HG03108 (cell line): ENCODE measurements around the gene DCAF15.

Experiments used
- ATAC-seq: cut with Tn5 transposase; IDR thresholded peaks from one replicate; pipeline ENCODE4 v1.9.1; 2021; ENCODE audit warnings: moderate library complexity; ENCODE audit not compliant: unreplicated experiment

Gene DCAF15

DNA sequence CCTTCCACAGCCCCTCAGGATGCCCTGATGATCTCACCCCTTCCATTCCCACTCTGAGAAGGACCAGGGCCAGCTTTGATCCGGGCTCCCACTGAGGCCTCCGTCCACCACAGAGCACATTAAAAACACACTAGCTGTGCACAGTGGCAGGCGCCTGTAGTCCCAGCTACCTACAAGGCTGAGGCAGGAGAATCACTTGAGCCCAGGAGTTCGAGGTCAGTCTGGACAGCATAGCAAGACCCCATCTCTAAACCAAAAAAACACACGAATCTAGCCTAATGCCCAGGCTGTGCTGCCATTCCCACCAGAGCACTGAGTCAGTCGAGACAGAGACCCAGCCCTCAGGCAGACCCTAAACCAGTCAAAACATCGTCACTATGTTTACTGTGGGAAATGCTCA is 39.7 kb downstream of the DCAF15 start:
- ATAC-seq: no peak

- no peak for ATAC-seq
Measured at GRCh38 chr19:13993590-13994300, 41.4 kb downstream of the DCAF15 start.

GRCh38 chr19:13995017-13995728 is 42.9 kb downstream of the DCAF15 start:
- ATAC-seq: no peak

- no peak for ATAC-seq
Measured at GRCh38 chr19:13995878-13996765, 43.8 kb downstream of the DCAF15 start.

DNA sequence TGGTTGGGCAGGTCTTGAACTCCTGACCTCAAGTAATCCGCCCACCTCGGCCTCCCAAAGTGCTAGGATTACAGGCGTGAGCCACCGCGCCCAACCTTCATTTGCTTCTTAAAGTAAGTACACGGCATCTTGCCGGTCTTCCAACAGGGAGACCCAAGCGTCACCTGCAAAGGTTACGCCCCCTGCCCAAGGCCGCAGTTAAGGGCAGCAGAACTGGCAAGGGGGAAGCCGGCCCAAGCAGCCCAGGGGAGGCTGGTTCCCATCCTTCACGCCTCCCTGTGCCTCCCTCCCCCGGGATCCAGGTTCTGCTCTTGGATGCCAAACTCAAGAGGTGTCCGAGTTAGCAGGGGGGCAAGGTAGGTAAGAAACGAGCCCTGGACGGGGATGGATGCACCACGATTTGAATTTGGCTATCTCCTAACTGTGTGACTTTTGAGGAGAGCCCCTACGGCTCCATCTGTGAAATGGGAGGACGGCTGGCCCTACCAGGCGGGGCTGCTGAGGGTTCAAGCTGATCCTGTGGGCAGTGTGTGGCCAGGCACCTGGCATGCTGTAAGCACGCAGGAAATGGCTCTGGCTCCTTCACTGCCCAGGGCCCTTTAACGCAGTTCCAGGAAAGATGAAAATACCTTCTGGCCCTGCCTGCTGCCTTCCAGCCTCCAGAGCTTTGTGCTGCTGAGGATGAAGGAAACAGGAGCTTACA is 44.8 kb downstream of the DCAF15 start:
- no peak for ATAC-seq

DNA sequence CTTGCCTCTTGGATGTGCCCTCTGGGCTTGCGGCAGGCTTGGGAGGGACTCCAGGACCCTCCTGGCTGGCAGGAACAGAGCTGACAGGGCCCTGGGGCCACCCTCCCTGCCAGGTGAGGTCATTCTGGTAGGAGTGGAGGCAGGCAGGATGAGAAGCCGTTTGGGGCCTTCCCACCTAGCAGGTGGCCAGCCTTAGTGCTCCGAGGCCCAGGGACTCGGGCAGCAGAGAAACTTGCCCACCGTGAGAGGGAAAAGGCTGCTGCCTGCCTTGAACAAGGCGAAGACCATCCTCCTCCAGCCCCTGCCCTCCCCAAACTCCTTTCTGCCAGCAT is 45.3 kb downstream of the DCAF15 start:
- ATAC-seq: no peak

DNA sequence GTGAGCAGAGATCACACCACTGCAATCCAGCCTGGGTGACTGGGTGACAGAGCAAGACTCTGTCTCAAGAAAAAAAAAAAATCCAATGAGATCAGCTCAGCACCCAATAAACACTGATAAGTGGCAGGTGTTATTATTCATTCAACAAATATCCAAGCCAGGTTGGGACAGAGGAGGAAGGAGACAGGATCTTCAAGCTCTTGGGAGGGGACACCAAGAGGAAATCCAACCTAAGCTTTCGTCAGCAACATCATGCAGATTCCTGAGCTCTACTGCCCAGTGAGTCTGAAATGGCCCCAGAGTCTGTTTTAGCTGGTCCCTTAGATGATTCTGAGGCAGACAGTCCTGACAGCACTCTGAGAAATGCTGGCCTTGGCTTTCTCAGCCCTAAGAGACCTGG is 46.1 kb downstream of the DCAF15 start:
- ATAC-seq: no peak

DNA sequence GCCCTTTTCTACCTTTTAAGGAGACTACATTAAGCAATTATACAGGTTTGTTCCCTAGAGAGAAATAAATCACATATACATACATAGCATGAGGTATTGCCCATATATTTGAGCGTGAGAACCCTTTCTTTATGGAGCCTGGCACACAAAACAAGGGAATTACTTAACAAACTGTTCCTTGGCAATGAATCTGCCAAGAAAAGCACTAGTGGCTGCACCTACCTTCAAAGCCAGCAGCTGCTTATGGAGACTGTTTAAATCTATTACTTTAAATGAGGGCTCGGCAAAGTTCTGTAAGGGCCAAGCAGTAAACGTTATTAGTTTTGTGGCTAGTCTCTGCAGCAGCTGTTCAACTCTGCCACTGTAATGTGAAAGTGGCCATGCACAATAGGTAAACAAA is 46.8 kb downstream of the DCAF15 start:
- ATAC-seq: no peak

- no peak for ATAC-seq
Measured at GRCh38 chr19:14000691-14001375, 48.5 kb downstream of the DCAF15 start.

DNA sequence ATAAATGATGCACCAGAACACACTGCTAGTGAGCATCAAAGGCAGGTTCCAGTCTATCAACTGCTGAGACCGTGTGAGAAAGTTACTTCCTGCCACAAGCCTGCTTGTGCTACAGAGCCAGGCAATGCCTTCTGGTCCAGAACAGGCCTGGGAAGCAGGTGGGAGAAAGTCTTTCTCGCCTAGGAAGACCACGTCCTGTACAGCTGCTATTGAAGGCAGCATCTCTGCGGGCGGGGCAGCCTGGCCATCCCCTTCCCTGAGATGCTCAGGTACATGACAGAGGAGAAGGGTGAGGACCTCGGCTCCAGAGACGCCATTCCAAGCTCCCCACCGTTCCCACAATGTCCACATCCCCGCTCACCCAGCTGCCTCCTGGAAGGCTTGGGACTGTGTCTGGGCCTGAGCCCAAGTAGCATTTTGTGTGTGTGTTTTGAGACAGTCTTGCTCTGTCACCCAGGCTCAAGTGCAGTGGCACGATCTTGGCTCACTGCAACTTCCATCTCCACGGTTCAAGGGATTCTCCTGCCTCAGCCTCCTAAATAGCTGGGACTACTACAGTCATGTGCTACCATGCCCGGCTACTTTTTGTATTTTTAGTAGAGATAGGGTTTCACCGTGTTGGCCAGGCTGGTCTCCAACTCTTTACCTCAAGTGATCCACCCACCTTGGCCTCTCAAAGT is 50.4 kb downstream of the DCAF15 start:
- ATAC-seq: no peak

DNA sequence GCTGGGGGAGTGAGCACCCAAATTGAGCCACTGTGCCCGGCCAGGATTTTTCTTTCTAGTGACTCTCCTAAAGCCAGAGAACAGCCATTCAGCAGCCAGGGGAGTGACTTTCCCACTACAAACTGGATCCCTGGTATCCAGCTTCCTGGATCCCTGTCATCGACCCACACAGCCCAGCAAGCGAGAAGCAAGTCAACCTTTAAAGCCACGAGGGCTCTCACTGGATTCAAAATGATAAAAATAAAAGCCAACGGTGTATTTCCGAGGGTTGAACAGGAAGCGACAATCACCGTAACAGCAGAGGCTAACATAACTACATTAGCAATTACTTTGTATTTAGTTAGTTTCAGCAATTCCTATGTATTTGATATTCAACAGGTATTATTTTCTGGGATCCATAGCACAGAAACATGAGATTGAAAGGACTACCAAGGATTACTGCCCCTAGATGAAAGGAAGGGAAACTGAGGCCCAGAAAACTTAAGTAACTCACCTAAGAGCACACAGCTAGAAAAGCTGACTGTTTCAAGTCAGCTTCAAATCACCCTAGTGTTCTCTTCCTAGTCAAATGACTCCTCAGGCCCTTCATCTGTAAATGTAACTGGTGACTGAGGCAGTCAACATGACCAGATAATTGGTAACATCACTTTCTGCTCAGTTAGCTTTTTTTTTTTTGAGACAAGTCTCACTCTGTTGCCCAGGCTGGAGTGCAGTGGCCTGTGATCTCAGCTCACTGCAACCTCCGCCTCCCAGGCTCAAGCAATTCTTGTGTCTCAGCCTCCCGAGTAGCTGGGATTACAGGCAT is 51.1 kb downstream of the DCAF15 start:
- no peak for ATAC-seq

GRCh38 chr19:14004619-14005348 is 52.5 kb downstream of the DCAF15 start:
- ATAC-seq: no peak

- ATAC-seq: peak; percentile 22
Measured at GRCh38 chr19:14005349-14006084, 53.2 kb downstream of the DCAF15 start.

- ATAC-seq: peak; percentile 70
Measured at GRCh38 chr19:14006085-14006765, 53.9 kb downstream of the DCAF15 start, which contains the start of gene RFX1. Gene RFX1 (minus strand): TSS chr19:14006320. CDS start chr19:13993843, 12,477 bp downstream.

DNA sequence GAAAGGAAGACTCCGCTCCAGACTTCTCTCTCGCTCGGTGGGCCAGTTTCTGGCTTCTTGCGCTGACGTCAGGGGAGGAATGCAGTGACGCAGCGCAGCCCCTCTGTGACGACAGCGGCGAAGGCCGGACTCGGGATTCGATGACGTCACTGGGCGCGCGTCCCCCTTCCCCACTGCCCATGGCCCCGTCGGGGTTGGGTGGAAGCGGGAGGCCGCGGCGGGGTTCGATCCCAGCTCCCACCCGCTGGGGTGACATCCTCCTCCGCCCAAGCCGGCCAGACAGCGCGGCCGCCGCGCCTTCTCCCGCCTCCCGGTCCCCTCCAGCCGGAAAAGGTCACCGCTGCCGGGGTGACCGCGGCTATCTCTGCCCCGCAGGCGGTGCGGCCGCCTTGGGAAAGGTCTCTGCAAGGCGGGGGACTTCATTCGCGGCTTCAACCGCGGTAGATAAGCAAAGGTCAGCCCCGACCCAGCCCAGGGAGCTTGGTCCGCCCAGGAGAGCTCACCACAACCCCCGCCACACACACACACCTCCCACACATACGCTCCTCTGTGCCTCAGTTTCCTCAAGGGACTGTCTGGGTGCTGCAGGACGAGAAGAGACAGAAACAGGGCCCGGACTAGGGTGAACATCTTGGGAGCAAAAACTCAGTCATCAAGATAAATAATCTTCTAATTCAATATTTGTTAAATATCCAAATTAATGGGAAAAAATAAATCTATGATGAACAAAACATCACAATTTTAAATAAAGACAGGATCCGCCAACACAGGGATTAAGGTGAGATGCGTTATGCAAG is 54.7 kb downstream of the DCAF15 start:
- peak; percentile 22 for ATAC-seq
